Measurements from ENCODE around the gene COQ3. TPM values are rescaled to one million over a fixed set of nuclear protein-coding genes. Genes with fewer than 3 reads are reported as not detected.

Gene COQ3
- polyA plus RNA-seq, 2 of the 4 experiments (the other 2 are of a cell fraction): 13.1 to 17.2 TPM

DNA sequence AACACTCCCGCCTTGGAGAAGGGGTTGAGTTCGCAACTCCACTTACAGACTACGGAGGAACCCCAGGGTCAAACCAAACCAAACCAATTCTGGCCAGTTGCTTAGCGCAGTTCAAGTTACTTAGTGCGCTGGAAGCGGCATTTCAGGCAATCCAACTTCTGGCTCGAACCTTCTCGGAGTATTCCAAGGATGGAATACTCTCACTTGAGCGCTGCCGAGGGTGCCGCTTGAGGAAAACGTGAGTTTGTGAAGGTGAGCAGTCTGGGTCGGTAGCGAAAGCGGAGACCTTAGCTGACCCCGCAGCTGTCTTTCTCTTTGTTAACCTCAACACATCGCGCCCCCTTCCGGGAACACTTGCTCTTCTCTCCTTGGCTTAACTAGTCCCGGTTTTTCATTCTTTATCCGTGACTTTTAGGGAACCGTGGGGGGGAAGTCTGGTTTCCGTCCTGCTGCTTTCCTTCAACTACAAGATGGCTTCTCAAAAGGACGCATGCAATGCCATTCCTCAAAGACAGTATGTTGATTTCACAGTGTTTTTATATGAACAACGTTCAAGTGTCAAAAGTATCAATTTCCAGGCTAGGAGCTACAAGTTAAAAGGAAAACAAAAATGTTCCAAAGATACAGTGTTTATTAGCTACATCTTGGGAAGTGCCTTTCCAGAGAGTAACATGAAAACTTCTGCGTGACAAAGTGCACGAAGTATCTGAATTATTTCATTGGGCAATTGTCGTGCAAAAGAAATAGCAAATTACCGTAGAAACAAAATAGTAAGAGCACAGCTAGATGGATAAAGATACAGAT, 31.9 kb upstream of the COQ3 start (continued):
- 0 out of 3 replicates have a peak, but pooled peaks have one; percentile 11 for TF ChIP-seq SMC3 (IDR thresholded peaks at IDR 0.05)
- TF ChIP-seq, protein P1, sequence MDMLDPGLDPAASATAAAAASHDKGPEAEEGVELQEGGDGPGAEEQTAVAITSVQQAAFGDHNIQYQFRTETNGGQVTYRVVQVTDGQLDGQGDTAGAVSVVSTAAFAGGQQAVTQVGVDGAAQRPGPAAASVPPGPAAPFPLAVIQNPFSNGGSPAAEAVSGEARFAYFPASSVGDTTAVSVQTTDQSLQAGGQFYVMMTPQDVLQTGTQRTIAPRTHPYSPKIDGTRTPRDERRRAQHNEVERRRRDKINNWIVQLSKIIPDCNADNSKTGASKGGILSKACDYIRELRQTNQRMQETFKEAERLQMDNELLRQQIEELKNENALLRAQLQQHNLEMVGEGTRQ (IDR thresholded peaks at IDR 0.05): no peak

DNA sequence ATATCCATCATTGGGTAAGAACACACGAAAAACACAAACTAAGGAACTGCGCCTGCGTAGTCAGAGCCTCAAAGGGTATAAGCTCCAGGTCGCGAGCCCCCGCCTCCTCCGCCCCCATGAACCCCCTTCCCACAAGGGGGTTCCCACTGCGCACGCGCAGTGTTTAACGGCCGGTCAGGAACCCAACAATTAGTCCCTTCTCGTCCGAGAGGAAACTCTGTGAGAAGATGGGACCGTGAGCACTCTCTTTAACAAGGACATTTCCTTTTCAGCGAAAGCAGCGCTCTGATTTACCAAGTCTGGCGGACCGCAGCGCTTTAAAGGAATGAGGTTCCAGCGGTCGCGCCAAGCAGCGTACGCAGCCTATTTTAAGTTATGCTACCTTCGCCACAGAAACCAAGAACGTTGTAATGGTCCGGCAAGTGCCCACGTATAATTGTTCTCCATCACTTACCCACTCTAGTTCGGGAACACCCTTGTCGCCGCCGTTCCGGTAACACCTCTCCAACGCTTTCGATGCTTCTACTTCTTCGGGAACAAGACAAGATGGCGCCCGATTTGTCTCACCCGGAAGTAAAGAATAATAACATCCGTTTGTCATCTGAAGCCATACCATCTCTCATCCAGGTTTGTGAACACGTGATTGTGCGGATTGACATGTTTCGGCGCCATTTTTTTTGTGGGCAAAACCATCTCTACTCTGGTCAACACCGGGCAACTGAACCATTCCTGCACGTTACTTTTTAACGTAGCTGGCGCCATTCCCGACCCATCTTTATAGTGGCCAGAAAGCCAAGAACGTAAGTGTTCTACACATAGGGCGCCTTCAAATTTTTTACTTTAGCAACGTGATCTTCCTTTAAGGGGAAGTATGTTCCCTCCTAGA, 31.0 kb upstream of the COQ3 start, which contains the start of gene PNISR:
PNISR (minus strand) TSS at position 548 of the 886 bp plus-strand sequence. CDS start 10,649 bp downstream, outside the sequence.
- Histone ChIP-seq H3K4me2 (peak within 1 kb of the TSS; percentile 98), H3K27ac (peak within 1 kb of the TSS; percentile 97 to 99), H3K9me3 (no peaks in the 10 kb centered on the region), H3K4me1 (peaks cover 23% of the 10 kb centered on the region; the same call in 2 of the 3 replicates), H3K4me3 (peak within 1 kb of the TSS; percentile 99)
- ATAC-seq (peak; percentile 89 to 95), FAIRE-seq (no peak), DNase-seq (ENCODE audit: low read depth in 1 of 2, low spot score in 1 of 2) (peak; percentile 82 to 98)
- POLR2A ChIA-PET: interaction anchor here (0.6 to 1.9 kb wide), 6 partner anchors 11 to 143 kb away, joined by 3 to 13 read pairs (median 6); partner anchors contain the start of genes CCNC, COQ3 and USP45
- CTCF ChIA-PET: interaction anchor here (0.6 to 2.0 kb wide), 9 partner anchors 9 to 112 kb away, joined by 3 to 7 read pairs (median 4); partner anchors contain the start of gene COQ3
- WGBS (ENCODE audit: missing lambda C conversion rate): under 1% methylated on average over 40 of the region's 53 CpGs
- TF ChIP-seq EHF (CRISPR knock-in tag; IDR thresholded peaks at IDR 0.05): no peak
- no peak for TF ChIP-seq EP300 (IDR thresholded peaks at IDR 0.05)
- TF ChIP-seq HEYL (CRISPR knock-in tag; IDR thresholded peaks at IDR 0.05): no peak
- TF ChIP-seq EHMT2 (IDR thresholded peaks at IDR 0.05; ENCODE audit: low read depth): no peak
- TF ChIP-seq, protein P2, sequence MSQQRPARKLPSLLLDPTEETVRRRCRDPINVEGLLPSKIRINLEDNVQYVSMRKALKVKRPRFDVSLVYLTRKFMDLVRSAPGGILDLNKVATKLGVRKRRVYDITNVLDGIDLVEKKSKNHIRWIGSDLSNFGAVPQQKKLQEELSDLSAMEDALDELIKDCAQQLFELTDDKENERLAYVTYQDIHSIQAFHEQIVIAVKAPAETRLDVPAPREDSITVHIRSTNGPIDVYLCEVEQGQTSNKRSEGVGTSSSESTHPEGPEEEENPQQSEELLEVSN (IDR thresholded peaks at IDR 0.05; ENCODE audit: borderline replicate concordance, low read depth): 0 out of 2 replicates have a peak, but pooled peaks have one; percentile 20
- no peak for TF ChIP-seq MAFK (IDR thresholded peaks at IDR 0.05; ENCODE audit: partially characterized antibody)
- no peak for TF ChIP-seq FOSB (CRISPR knock-in tag; IDR thresholded peaks at IDR 0.05)
- no peak for TF ChIP-seq TFCP2L1 (CRISPR knock-in tag; IDR thresholded peaks at IDR 0.05)
- TF ChIP-seq, protein P3, sequence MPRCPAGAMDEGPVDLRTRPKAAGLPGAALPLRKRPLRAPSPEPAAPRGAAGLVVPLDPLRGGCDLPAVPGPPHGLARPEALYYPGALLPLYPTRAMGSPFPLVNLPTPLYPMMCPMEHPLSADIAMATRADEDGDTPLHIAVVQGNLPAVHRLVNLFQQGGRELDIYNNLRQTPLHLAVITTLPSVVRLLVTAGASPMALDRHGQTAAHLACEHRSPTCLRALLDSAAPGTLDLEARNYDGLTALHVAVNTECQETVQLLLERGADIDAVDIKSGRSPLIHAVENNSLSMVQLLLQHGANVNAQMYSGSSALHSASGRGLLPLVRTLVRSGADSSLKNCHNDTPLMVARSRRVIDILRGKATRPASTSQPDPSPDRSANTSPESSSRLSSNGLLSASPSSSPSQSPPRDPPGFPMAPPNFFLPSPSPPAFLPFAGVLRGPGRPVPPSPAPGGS (IDR thresholded peaks at IDR 0.05): 0 out of 3 replicates have a peak, but pooled peaks have one; percentile 49
- TF ChIP-seq, protein P1 (IDR thresholded peaks at IDR 0.05): peak; percentile 87
- no peak for TF ChIP-seq CHD2 (IDR thresholded peaks at IDR 0.05; ENCODE audit: low read length, partially characterized antibody)
- no peak for TF ChIP-seq CBX8 (IDR thresholded peaks at IDR 0.05)
- TF ChIP-seq FOXS1 (CRISPR knock-in tag; IDR thresholded peaks at IDR 0.05): no peak
- TF ChIP-seq POLR2A (IDR thresholded peaks at IDR 0.05; ENCODE audit: low read length): peak; percentile 63
- no peak for TF ChIP-seq NFE2L2 (conservative IDR thresholded peaks at IDR 0.05; ENCODE audit: low read length)
- TF ChIP-seq CEBPB (IDR thresholded peaks at IDR 0.05): no peak
- TF ChIP-seq, protein P4, sequence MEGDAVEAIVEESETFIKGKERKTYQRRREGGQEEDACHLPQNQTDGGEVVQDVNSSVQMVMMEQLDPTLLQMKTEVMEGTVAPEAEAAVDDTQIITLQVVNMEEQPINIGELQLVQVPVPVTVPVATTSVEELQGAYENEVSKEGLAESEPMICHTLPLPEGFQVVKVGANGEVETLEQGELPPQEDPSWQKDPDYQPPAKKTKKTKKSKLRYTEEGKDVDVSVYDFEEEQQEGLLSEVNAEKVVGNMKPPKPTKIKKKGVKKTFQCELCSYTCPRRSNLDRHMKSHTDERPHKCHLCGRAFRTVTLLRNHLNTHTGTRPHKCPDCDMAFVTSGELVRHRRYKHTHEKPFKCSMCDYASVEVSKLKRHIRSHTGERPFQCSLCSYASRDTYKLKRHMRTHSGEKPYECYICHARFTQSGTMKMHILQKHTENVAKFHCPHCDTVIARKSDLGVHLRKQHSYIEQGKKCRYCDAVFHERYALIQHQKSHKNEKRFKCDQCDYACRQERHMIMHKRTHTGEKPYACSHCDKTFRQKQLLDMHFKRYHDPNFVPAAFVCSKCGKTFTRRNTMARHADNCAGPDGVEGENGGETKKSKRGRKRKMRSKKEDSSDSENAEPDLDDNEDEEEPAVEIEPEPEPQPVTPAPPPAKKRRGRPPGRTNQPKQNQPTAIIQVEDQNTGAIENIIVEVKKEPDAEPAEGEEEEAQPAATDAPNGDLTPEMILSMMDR (IDR thresholded peaks at IDR 0.05): no peak
- TF ChIP-seq, protein P5, sequence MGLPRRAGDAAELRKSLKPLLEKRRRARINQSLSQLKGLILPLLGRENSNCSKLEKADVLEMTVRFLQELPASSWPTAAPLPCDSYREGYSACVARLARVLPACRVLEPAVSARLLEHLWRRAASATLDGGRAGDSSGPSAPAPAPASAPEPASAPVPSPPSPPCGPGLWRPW (IDR thresholded peaks at IDR 0.05): no peak
- no peak for TF ChIP-seq RCOR1 (IDR thresholded peaks at IDR 0.05; ENCODE audit: low read depth, low read length)
- TF ChIP-seq NR3C1 (IDR thresholded peaks at IDR 0.05): no peak
- TF ChIP-seq, protein P6, sequence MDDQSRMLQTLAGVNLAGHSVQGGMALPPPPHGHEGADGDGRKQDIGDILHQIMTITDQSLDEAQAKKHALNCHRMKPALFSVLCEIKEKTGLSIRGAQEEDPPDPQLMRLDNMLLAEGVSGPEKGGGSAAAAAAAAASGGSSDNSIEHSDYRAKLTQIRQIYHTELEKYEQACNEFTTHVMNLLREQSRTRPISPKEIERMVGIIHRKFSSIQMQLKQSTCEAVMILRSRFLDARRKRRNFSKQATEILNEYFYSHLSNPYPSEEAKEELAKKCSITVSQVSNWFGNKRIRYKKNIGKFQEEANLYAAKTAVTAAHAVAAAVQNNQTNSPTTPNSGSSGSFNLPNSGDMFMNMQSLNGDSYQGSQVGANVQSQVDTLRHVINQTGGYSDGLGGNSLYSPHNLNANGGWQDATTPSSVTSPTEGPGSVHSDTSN (IDR thresholded peaks at IDR 0.05): no peak
- no peak for TF ChIP-seq BHLHE40 (IDR thresholded peaks at IDR 0.05; ENCODE audit: low read depth, low read length)
- TF ChIP-seq SREBF2 (IDR thresholded peaks at IDR 0.05): no peak
- TF ChIP-seq, protein P7, sequence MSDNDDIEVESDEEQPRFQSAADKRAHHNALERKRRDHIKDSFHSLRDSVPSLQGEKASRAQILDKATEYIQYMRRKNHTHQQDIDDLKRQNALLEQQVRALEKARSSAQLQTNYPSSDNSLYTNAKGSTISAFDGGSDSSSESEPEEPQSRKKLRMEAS (IDR thresholded peaks at IDR 0.05): peak; percentile 81
- TF ChIP-seq JUN (IDR thresholded peaks at IDR 0.05): peak; percentile 56 to 76
- peak; percentile 67; the same call in 1 of the 2 replicates for TF ChIP-seq PHF8 (IDR thresholded peaks at IDR 0.05; ENCODE audit: borderline replicate concordance, low read depth)
